Bronchial epithelial cell (primary cell): ENCODE results near the gene ABCB9. TPM values are rescaled to one million over a fixed set of nuclear protein-coding genes. Genes with fewer than 3 reads are reported as not detected.

Experiments
- DNase-seq: peaks from one replicate; pipeline ENCODE4 v3.0.0-alpha.2; 2010; ENCODE audit warnings: low read depth
- FAIRE-seq: peaks from 2 replicates; lab custom pipeline; 2011; peaks lifted over from hg19 to GRCh38; lab: Jason Lieb, UNC
- H3K27me3 ChIP-seq: 2 replicates; pipeline ENCODE4 v1.5.1; 2011; ENCODE audit warnings: low read length; ENCODE audit not compliant: control insufficient read depth, insufficient read depth
- H3K36me3 ChIP-seq: 2 replicates; pipeline ENCODE4 v1.5.1; 2011; ENCODE audit warnings: low read length; ENCODE audit not compliant: control insufficient read depth, insufficient read depth
- H3K4me3 ChIP-seq: 2 replicates; pipeline ENCODE4 v1.5.1; 2011; ENCODE audit warnings: mild to moderate bottlenecking, low read depth, low read length, control low read depth
- CTCF ChIP-seq: IDR thresholded peaks from 2 replicates; pipeline ENCODE4 v1.5.1; 2011; ENCODE audit warnings: mild to moderate bottlenecking, moderate library complexity, low read length, control low read depth, inconsistent platforms; ENCODE audit not compliant: insufficient read depth, severe bottlenecking
- total RNA-seq: library from RNA; depleted of rRNA; stranded (reverse); fragments of >200 nt; gene quantifications from 2 replicates; pipeline ENCODE4 v1.2.1, GENCODE V29; 2014

The ABCB9 gene
- total RNA-seq, 1 donor from 2014 or later, result 3.4 TPM

GRCh38 chr12:122935318-122935717, 30.9 kb downstream of the ABCB9 start:
- Histone ChIP-seq H3K4me3 (no peak overlapping the region), H3K27me3 (no peaks in the 10 kb centered on the region), H3K36me3 (no peaks in the 10 kb centered on the region)
- TF ChIP-seq CTCF, result no peak
- FAIRE-seq (no peak), DNase-seq (no peak)

- no peaks in the 10 kb centered on the region for H3K27me3 ChIP-seq
- DNase-seq (no peak), FAIRE-seq (no peak)
- H3K36me3 ChIP-seq, result no peaks in the 10 kb centered on the region
- no peak for TF ChIP-seq CTCF
- H3K4me3 ChIP-seq, result no peak overlapping the region
Observed at GRCh38 chr12:122934722-122935121, 31.5 kb downstream of the ABCB9 start.

- no peaks in the 10 kb centered on the region for H3K27me3 ChIP-seq
- H3K36me3 ChIP-seq, result no peaks in the 10 kb centered on the region
- no peak for TF ChIP-seq CTCF
- no peak overlapping the region for H3K4me3 ChIP-seq
- FAIRE-seq (no peak), DNase-seq (no peak)
Observed at GRCh38 chr12:122932207-122932606, 34.1 kb downstream of the ABCB9 start.

GRCh38 chr12:122929812-122930211, 36.5 kb downstream of the ABCB9 start:
- FAIRE-seq (no peak), DNase-seq (no peak)

GRCh38 chr12:122929148-122929538, 37.1 kb downstream of the ABCB9 start:
- FAIRE-seq (no peak), DNase-seq (no peak)
- no peak for TF ChIP-seq CTCF
- Histone ChIP-seq H3K27me3 (no peaks in the 10 kb centered on the region), H3K4me3 (no peak overlapping the region), H3K36me3 (no peaks in the 10 kb centered on the region)

More at GRCh38 chr12:122929812-122930211, 36.5 kb downstream of the ABCB9 start:
- Histone ChIP-seq H3K27me3 (no peaks in the 10 kb centered on the region), H3K4me3 (no peak overlapping the region), H3K36me3 (no peaks in the 10 kb centered on the region)
- TF ChIP-seq CTCF, result no peak

- FAIRE-seq, result no peak
- Histone ChIP-seq H3K4me3 (no peak overlapping the region), H3K27me3 (no peaks in the 10 kb centered on the region), H3K36me3 (no peaks in the 10 kb centered on the region)
- TF ChIP-seq CTCF, result no peak
- no peak for DNase-seq
Observed at GRCh38 chr12:122928404-122929147, 37.7 kb downstream of the ABCB9 start.
